HepG2 (cell line): ENCODE results near the gene GLYATL3. TPM values are rescaled to one million over a fixed set of nuclear protein-coding genes. Genes with fewer than 3 reads are reported as not detected.
A peak's percentile ranks its signal among the peaks of the same experiment; 100 is the strongest.

Experiments
- BRF2 ChIP-seq: sonication (generic); formaldehyde crosslinking; IDR thresholded peaks from 2 replicates; pipeline ENCODE4 v1.8.1; 2022; ENCODE audit warnings: mild to moderate bottlenecking, missing genetic modification reagents
- CBFB ChIP-seq: sonication (generic); formaldehyde crosslinking; IDR thresholded peaks from 2 replicates; pipeline ENCODE4 v1.4.0; 2020; ENCODE audit warnings: missing genetic modification reagents
- DR1 ChIP-seq: sonication (generic); formaldehyde crosslinking; IDR thresholded peaks from 2 replicates; pipeline ENCODE4 v1.8.0; 2021; ENCODE audit warnings: mild to moderate bottlenecking, missing genetic modification reagents, inconsistent platforms
- MLX ChIP-seq: IDR thresholded peaks from 2 replicates; pipeline ENCODE4 v1.6.1; 2016
- MTA1 ChIP-seq: sonication (generic); formaldehyde crosslinking; IDR thresholded peaks from 2 replicates; pipeline ENCODE4 v1.4.0; 2020; ENCODE audit warnings: missing genetic modification reagents, mild to moderate bottlenecking, borderline replicate concordance
- NFYB ChIP-seq: sonication (generic); formaldehyde crosslinking; IDR thresholded peaks from 2 replicates; pipeline ENCODE4 v1.4.0; 2020; ENCODE audit warnings: missing genetic modification reagents
- PPARG ChIP-seq: conservative IDR thresholded peaks from 2 replicates; pipeline ENCODE4 v1.6.1; 2016; ENCODE audit warnings: missing biosample characterization, missing genetic modification reagents
- PTBP1 ChIP-seq: fragments of 200-400 bp; formaldehyde crosslinking; IDR thresholded peaks from 2 replicates; pipeline ENCODE4 v1.6.1; 2018; ENCODE audit warnings: low read length, low read depth; ENCODE audit not compliant: poor library complexity, severe bottlenecking
- REST ChIP-seq, 2 experiments: IDR thresholded peaks; 2 replicates each; pipeline ENCODE4 v1.6.1; 2011 to 2012; ENCODE audit warnings: low read length in 2 of 2, borderline replicate concordance in 1 of 2, low read depth in 1 of 2, mild to moderate bottlenecking in 1 of 2, moderate library complexity in 1 of 2
- STAT5B ChIP-seq: sonication (generic); formaldehyde crosslinking; IDR thresholded peaks from 2 replicates; pipeline ENCODE4 v1.4.0; 2020; ENCODE audit warnings: missing genetic modification reagents
- TIGD3 ChIP-seq: sonication (generic); formaldehyde crosslinking; IDR thresholded peaks from 2 replicates; pipeline ENCODE4 v1.5.1; 2020; ENCODE audit warnings: mild to moderate bottlenecking, missing genetic modification reagents, borderline replicate concordance
- ZHX1 ChIP-seq: sonication (generic); formaldehyde crosslinking; IDR thresholded peaks from 2 replicates; pipeline ENCODE4 v1.8.1; 2022; ENCODE audit warnings: low read depth, mild to moderate bottlenecking, missing genetic modification reagents
- ZNF180 ChIP-seq: sonication (generic); formaldehyde crosslinking; IDR thresholded peaks from 2 replicates; pipeline ENCODE4 v1.4.0; 2020; ENCODE audit warnings: low read depth, missing genetic modification reagents, borderline replicate concordance
- ZNF883 ChIP-seq: sonication (generic); formaldehyde crosslinking; IDR thresholded peaks from 2 replicates; pipeline ENCODE4 v1.5.1; 2020; ENCODE audit warnings: mild to moderate bottlenecking, missing genetic modification reagents; ENCODE audit errors: not compliant biosample characterization
- ZSCAN20 ChIP-seq: sonication (generic); formaldehyde crosslinking; IDR thresholded peaks from 2 replicates; pipeline ENCODE4 v1.4.0; 2020; ENCODE audit warnings: missing genetic modification reagents, mild to moderate bottlenecking, borderline replicate concordance
- ZSCAN5A ChIP-seq: sonication (generic); formaldehyde crosslinking; IDR thresholded peaks from 2 replicates; pipeline ENCODE4 v1.8.0; 2022; ENCODE audit warnings: mild to moderate bottlenecking, missing genetic modification reagents, borderline replicate concordance
- polyA plus RNA-seq, 8 experiments: library from polyadenylated mRNA; depleted of rRNA in 3 of 8; stranded (reverse) in 7 of 8; unstranded in 1 of 8; fragments of >200 nt; fragmentation: Illumina TruSeq in 4 of 8; extraction: Trizol in 4 of 8; gene quantifications; 2 replicates each; pipeline versions ENCODE4 v1.2.1 to v1.2.3, GENCODE V29; 2011 to 2016; ENCODE audit warnings: low read depth in 4 of 8, missing spikeins in 1 of 8, mixed read lengths in 1 of 8; ENCODE audit not compliant: insufficient read depth in 1 of 8
- total RNA-seq, 5 experiments: library from RNA; depleted of rRNA; stranded (reverse); fragments of >200 nt; fragmentation: Illumina TruSeq; extraction: Trizol; gene quantifications; 2 replicates each; pipeline ENCODE4 v1.2.3, GENCODE V29; 2016; ENCODE audit warnings: low read depth in 1 of 5

GLYATL3 gene
- total and polyA plus RNA-seq, 2 of the 13 experiments (the other 11 are each of a cell fraction or from before 2014, with no cell fraction given): 0.05 TPM; not detected in 1

GRCh38 chr6:49462927-49463611 is 36.7 kb upstream of the GLYATL3 start, which contains the start of the genes CENPQ and MMUT (continued):
- TF ChIP-seq DR1 (CRISPR knock-in tag) (peak; percentile 86; the same call in 1 of the 2 replicates), STAT5B (no peak), ZSCAN20 (CRISPR knock-in tag) (no peak), PPARG (CRISPR knock-in tag) (peak; percentile 19; the same call in 1 of the 2 replicates), ZNF180 (0 out of 2 replicates have a peak, but pooled peaks have one; percentile 8), TIGD3 (CRISPR knock-in tag) (no peak), NFYB (CRISPR knock-in tag) (peak; percentile 91), ZSCAN5A (peak; percentile 94), REST (IDR thresholded peaks at IDR 0.05; ENCODE audit: borderline replicate concordance in 1 of 2, low read depth in 1 of 2, low read length in 2 of 2) (peak in 1 of 2 experiments; percentile 44; a peak in 1 of 4 replicates), MLX (CRISPR knock-in tag) (peak; percentile 26; the same call in 1 of the 2 replicates), BRF2 (CRISPR knock-in tag) (peak; percentile 80; the same call in 1 of the 2 replicates), ZHX1 (CRISPR knock-in tag) (0 out of 2 replicates have a peak, but pooled peaks have one; percentile 45), MTA1 (CRISPR knock-in tag) (peak; percentile 91), PTBP1 (no peak), CBFB (CRISPR knock-in tag) (peak; percentile 84), ZNF883 (CRISPR knock-in tag) (peak; percentile 45)
